ENCODE measurements around the gene ERC1.
A peak's percentile ranks its signal among the peaks of the same experiment; 100 is the strongest.

DNA sequence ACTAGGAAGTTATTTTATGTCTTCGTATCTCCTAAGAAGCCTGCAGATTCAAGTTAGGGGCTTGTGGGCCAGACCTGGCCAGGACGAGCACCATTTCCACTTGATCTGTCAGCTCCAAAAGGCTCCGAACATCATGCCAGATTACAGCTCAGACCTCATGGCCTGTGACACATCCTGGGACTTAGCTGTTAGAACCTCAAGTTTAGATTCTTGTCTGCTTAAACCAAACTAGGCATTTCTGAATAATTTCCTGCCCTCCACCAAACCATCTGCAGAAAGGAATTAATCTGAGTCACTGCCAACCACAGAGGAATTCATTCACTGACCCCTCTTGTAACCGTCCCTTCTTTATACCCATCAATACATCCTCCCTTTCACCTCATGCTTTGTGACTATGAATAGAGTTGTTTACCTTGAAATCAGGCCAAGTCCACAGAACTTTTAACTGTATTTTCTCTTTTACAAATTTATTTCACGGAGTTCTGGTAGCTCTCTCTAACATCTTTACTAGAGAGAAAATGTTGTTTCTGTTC is 483.1 kb downstream of the ERC1 start:
- TF ChIP-seq, protein P1, sequence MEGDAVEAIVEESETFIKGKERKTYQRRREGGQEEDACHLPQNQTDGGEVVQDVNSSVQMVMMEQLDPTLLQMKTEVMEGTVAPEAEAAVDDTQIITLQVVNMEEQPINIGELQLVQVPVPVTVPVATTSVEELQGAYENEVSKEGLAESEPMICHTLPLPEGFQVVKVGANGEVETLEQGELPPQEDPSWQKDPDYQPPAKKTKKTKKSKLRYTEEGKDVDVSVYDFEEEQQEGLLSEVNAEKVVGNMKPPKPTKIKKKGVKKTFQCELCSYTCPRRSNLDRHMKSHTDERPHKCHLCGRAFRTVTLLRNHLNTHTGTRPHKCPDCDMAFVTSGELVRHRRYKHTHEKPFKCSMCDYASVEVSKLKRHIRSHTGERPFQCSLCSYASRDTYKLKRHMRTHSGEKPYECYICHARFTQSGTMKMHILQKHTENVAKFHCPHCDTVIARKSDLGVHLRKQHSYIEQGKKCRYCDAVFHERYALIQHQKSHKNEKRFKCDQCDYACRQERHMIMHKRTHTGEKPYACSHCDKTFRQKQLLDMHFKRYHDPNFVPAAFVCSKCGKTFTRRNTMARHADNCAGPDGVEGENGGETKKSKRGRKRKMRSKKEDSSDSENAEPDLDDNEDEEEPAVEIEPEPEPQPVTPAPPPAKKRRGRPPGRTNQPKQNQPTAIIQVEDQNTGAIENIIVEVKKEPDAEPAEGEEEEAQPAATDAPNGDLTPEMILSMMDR (IDR thresholded peaks at IDR 0.05; ENCODE audit: low read depth, low read length) = no peak
- no peak for TF ChIP-seq POLR2A (IDR thresholded peaks at IDR 0.05; ENCODE audit: extremely low read depth, insufficient read length)
- TF ChIP-seq, protein P2, sequence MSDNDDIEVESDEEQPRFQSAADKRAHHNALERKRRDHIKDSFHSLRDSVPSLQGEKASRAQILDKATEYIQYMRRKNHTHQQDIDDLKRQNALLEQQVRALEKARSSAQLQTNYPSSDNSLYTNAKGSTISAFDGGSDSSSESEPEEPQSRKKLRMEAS (IDR thresholded peaks at IDR 0.05; ENCODE audit: low read depth, low read length) = peak; percentile 55

Data from NB4 (cell line).